Coronary artery (tissue), 2 donors: ENCODE results near the gene UBTF.
A peak's percentile ranks its signal among the peaks of the same experiment; 100 is the strongest.

Experiments
- DNase-seq: peaks from one replicate; pipeline ENCODE4 v3.0.0-alpha.2; 2017; ENCODE audit warnings: low spot score
- H3K27ac ChIP-seq, 2 donors: fragments of 200-600 bp; sonication (generic); one replicate each; pipeline ENCODE4 v1.5.1; 2016 to 2019
- H3K4me3 ChIP-seq: fragments of 200-600 bp; sonication (generic); 2 replicates; pipeline ENCODE4 v1.5.1; 2016; ENCODE audit warnings: mild to moderate bottlenecking, moderate library complexity
- CTCF ChIP-seq: fragments of 200-600 bp; sonication (generic); IDR thresholded peaks from one replicate; pipeline ENCODE4 v1.5.1; 2019; ENCODE audit warnings: antibody characterized with exemption

The UBTF gene

GRCh38 chr17:44187131-44187899 is 32.2 kb downstream of the UBTF start:
- DNase-seq, result no peak
- peak overlapping the region; percentile 97 for H3K4me3 ChIP-seq
- no peak for TF ChIP-seq CTCF
- H3K27ac ChIP-seq, result peak overlapping the region; percentile 98 to 99

- no peak for TF ChIP-seq CTCF
- H3K4me3 ChIP-seq, result peak within 1 kb of the TSS; percentile 97
- peak within 1 kb of the TSS; percentile 98 to 99 for H3K27ac ChIP-seq
- DNase-seq, result peak; percentile 99
Measured at GRCh38 chr17:44186307-44187130, 33.0 kb downstream of the UBTF start, which contains the start of gene TMUB2. Gene TMUB2 (plus strand): TSS chr17:44186972. CDS start chr17:44187709, 737 bp downstream.

GRCh38 chr17:44184212-44184810 is 35.2 kb downstream of the UBTF start:
- TF ChIP-seq CTCF, result no peak
- Histone ChIP-seq H3K4me3 (no peak overlapping the region), H3K27ac (no peak overlapping the region)
- no peak for DNase-seq

- TF ChIP-seq CTCF, result no peak
Measured at GRCh38 chr17:44183024-44183423, 36.5 kb downstream of the UBTF start.

GRCh38 chr17:44178133-44178532 is 41.3 kb downstream of the UBTF start:
- DNase-seq, result no peak
- Histone ChIP-seq H3K4me3 (no peak overlapping the region), H3K27ac (no peak overlapping the region)
- no peak for TF ChIP-seq CTCF

More at GRCh38 chr17:44183024-44183423, 36.5 kb downstream of the UBTF start:
- Histone ChIP-seq H3K27ac (no peak overlapping the region), H3K4me3 (no peak overlapping the region)
- no peak for DNase-seq

GRCh38 chr17:44177640-44178039 is 41.8 kb downstream of the UBTF start:
- no peak for TF ChIP-seq CTCF

More at GRCh38 chr17:44177640-44178039, 41.8 kb downstream of the UBTF start:
- no peak overlapping the region for H3K4me3 ChIP-seq
- no peak overlapping the region for H3K27ac ChIP-seq
- no peak for DNase-seq
